ENCODE results near the gene FAM25G. TPM values are rescaled to one million over a fixed set of nuclear protein-coding genes. Genes with fewer than 3 reads are reported as not detected.
"Not testable (repeated sequence)": the region's sequence is repeated elsewhere in the genome, so short reads cannot be mapped to it uniquely, and the experiment has no call there.

Gene FAM25G
- total and polyA plus RNA-seq, 3 experiments from 2014 or later, result not detected

DNA sequence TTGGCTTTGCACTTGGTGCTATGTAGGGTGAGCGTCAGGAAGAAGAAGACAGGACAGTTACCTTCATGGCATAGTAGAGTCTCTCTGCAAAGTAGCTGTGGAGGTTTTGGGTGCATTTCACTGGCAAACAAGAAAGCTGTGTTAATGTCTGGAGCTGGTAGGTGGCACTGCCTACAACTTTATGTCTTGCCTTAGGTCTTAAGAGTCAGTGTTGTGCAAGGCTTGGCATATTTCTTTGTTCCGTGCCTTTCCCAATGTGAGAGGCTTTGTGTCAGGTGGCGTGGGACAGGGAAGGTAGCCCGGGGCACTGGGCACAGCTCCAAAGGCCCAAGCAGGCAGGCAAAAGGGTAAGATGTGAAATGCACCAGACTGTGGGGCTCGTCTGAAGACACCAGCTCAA lies 19.4 kb downstream of the FAM25G start:
- H3K27ac ChIP-seq (ENCODE audit: low read depth, low read length); H3K27me3 ChIP-seq (ENCODE audit: insufficient read depth, low read length, poor library complexity, severe bottlenecking); H3K9me3 ChIP-seq (ENCODE audit: low read length); CTCF ChIA-PET; DNase-seq; H3K36me3 Mint-ChIP-seq; H3K4me3 Mint-ChIP-seq; H3K9me3 Mint-ChIP-seq; POLR2A ChIA-PET; H3K4me3 ChIP-seq (ENCODE audit: low read length); H3K4me1 Mint-ChIP-seq; H3K27ac Mint-ChIP-seq; H3K4me1 ChIP-seq (ENCODE audit: insufficient read depth, low read length); H3K36me3 ChIP-seq (ENCODE audit: insufficient read depth, low read length); H3K27me3 Mint-ChIP-seq: not testable (repeated sequence)

- H3K4me3 ChIP-seq (ENCODE audit: low read length); H3K27me3 ChIP-seq (ENCODE audit: insufficient read depth, low read length, poor library complexity, severe bottlenecking); H3K36me3 Mint-ChIP-seq; H3K27ac ChIP-seq (ENCODE audit: low read depth, low read length); CTCF ChIA-PET; DNase-seq; H3K9me3 ChIP-seq (ENCODE audit: low read length); H3K9me3 Mint-ChIP-seq; H3K4me1 Mint-ChIP-seq; H3K4me3 Mint-ChIP-seq; POLR2A ChIA-PET; H3K4me1 ChIP-seq (ENCODE audit: insufficient read depth, low read length); H3K27me3 Mint-ChIP-seq; H3K27ac Mint-ChIP-seq; H3K36me3 ChIP-seq (ENCODE audit: insufficient read depth, low read length): not testable (repeated sequence)
Measured at GRCh38 chr10:47468731-47469528, 22.6 kb downstream of the FAM25G start.

DNA sequence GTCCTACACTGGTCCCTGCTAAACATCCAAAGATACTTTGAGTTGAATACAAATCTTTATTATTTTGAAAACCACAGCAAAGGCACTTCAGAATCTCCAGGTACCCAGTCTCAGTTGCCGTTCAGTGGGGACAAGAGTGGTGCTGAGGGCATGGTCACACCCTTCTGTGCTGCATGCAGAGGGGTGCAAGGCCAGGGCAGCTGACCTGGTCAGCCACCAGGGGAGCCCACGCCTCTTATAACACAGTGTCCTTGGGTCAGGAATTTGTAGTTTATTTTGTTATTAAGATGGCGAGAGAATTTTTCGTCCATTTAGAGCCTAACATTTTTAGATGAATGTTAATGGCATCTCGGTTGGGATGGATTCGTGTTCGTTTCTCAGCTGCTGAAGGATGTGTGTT lies 23.5 kb downstream of the FAM25G start:
- H3K27me3 ChIP-seq (ENCODE audit: insufficient read depth, low read length, poor library complexity, severe bottlenecking); H3K27ac ChIP-seq (ENCODE audit: low read depth, low read length); H3K27ac Mint-ChIP-seq; H3K9me3 Mint-ChIP-seq; H3K9me3 ChIP-seq (ENCODE audit: low read length); H3K4me1 Mint-ChIP-seq; H3K36me3 Mint-ChIP-seq; H3K27me3 Mint-ChIP-seq; DNase-seq; H3K36me3 ChIP-seq (ENCODE audit: insufficient read depth, low read length); POLR2A ChIA-PET; H3K4me3 ChIP-seq (ENCODE audit: low read length); H3K4me3 Mint-ChIP-seq; H3K4me1 ChIP-seq (ENCODE audit: insufficient read depth, low read length); CTCF ChIA-PET: not testable (repeated sequence)

DNA sequence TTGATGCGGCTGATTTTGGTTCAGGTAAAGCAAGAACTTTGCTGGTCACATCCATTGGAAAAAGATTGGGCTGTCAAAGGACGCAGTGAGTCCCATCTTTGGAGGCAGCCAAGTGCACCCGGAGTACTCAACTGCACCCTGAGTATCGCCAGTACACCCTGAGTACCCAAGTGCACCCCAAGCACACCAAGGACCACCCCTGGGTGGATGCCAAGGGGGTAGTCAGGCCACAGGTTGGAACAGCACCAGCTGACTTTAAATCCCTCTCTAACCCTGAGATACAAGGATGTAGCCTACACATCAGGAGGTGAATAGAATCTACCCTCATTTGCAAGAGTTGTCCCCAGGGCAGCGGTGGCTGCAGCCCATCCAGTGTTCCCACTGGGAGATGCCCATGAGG lies 24.0 kb downstream of the FAM25G start:
- H3K9me3 Mint-ChIP-seq; H3K27ac ChIP-seq (ENCODE audit: low read depth, low read length); H3K27ac Mint-ChIP-seq; H3K4me3 Mint-ChIP-seq; H3K36me3 Mint-ChIP-seq; H3K4me3 ChIP-seq (ENCODE audit: low read length); CTCF ChIA-PET; H3K4me1 Mint-ChIP-seq; POLR2A ChIA-PET; H3K4me1 ChIP-seq (ENCODE audit: insufficient read depth, low read length); H3K9me3 ChIP-seq (ENCODE audit: low read length); H3K27me3 Mint-ChIP-seq; DNase-seq; H3K36me3 ChIP-seq (ENCODE audit: insufficient read depth, low read length); H3K27me3 ChIP-seq (ENCODE audit: insufficient read depth, low read length, poor library complexity, severe bottlenecking): not testable (repeated sequence)

GRCh38 chr10:47465216-47465917 lies 26.1 kb downstream of the FAM25G start:
- H3K4me3 ChIP-seq (ENCODE audit: low read length); H3K4me3 Mint-ChIP-seq; CTCF ChIA-PET: not testable (repeated sequence)

GRCh38 chr10:47462577-47463358 lies 28.7 kb downstream of the FAM25G start:
- H3K27ac ChIP-seq (ENCODE audit: low read depth, low read length); H3K27ac Mint-ChIP-seq; H3K4me1 ChIP-seq (ENCODE audit: insufficient read depth, low read length); CTCF ChIA-PET; DNase-seq; H3K36me3 ChIP-seq (ENCODE audit: insufficient read depth, low read length); H3K36me3 Mint-ChIP-seq; H3K27me3 ChIP-seq (ENCODE audit: insufficient read depth, low read length, poor library complexity, severe bottlenecking); H3K4me1 Mint-ChIP-seq; H3K9me3 ChIP-seq (ENCODE audit: low read length); H3K27me3 Mint-ChIP-seq; POLR2A ChIA-PET; H3K4me3 Mint-ChIP-seq; H3K4me3 ChIP-seq (ENCODE audit: low read length); H3K9me3 Mint-ChIP-seq: not testable (repeated sequence)

More at GRCh38 chr10:47465216-47465917, 26.1 kb downstream of the FAM25G start:
- H3K27me3 Mint-ChIP-seq; H3K27ac Mint-ChIP-seq; H3K4me1 Mint-ChIP-seq; H3K9me3 Mint-ChIP-seq; H3K36me3 Mint-ChIP-seq; H3K9me3 ChIP-seq (ENCODE audit: low read length); H3K4me1 ChIP-seq (ENCODE audit: insufficient read depth, low read length); H3K36me3 ChIP-seq (ENCODE audit: insufficient read depth, low read length); H3K27ac ChIP-seq (ENCODE audit: low read depth, low read length); H3K27me3 ChIP-seq (ENCODE audit: insufficient read depth, low read length, poor library complexity, severe bottlenecking); POLR2A ChIA-PET; DNase-seq: not testable (repeated sequence)

GRCh38 chr10:47461261-47461687 lies 30.2 kb downstream of the FAM25G start:
- H3K27ac ChIP-seq (ENCODE audit: low read depth, low read length); H3K4me1 ChIP-seq (ENCODE audit: insufficient read depth, low read length); CTCF ChIA-PET; DNase-seq; H3K4me3 ChIP-seq (ENCODE audit: low read length); POLR2A ChIA-PET; H3K9me3 ChIP-seq (ENCODE audit: low read length); H3K27me3 ChIP-seq (ENCODE audit: insufficient read depth, low read length, poor library complexity, severe bottlenecking); H3K4me3 Mint-ChIP-seq; H3K36me3 ChIP-seq (ENCODE audit: insufficient read depth, low read length); H3K9me3 Mint-ChIP-seq; H3K4me1 Mint-ChIP-seq; H3K36me3 Mint-ChIP-seq; H3K27ac Mint-ChIP-seq: not testable (repeated sequence)
- peaks cover 7 to 11% of the 10 kb centered on the region in 2 donors for H3K27me3 Mint-ChIP-seq

DNA sequence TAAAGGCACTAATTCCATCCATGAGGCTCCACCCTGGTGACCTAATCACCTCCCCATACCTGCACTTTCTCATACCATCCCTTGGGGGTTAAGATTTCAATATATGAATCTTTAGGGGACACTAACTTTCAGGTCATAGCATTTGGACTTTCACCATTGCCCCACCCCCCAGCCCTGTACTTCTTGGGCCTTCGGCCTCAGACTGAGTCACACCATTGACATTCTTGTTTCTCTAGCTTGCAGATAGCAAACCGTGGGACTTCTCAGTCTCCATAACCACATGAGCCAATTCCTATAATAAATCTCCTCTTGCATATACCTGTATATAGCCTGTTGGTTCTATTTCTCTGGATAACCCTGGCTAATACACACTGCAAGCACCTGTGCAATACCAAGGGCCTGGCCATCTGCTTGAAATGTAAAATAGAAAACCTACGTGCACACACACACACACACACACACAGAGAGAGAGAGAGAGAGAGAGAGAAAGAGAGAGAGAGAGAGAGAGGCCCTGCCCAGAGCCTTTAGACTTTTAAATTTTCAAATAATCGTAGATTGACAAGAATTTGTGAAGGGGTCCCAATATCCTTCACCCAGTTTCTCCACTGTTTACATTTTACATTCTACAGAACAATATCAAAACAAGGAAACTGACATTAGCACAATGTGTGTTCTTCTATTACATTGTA lies 32.9 kb downstream of the FAM25G start:
- no peaks in the 10 kb centered on the region for H3K9me3 ChIP-seq (ENCODE audit: low read length)
- Mint-ChIP-seq H3K27me3 (peaks cover 7 to 17% of the 10 kb centered on the region in 2 donors), H3K36me3 (no peaks in the 10 kb centered on the region), H3K4me3 (no peak overlapping the region), H3K9me3 (no peaks in the 10 kb centered on the region), H3K27ac (no peak overlapping the region), H3K4me1 (peaks cover 0 to 3% (median 0%) of the 10 kb centered on the region in 3 donors)
- CTCF ChIA-PET, result no interaction called here
- no peaks in the 10 kb centered on the region for H3K36me3 ChIP-seq (ENCODE audit: insufficient read depth, low read length)
- H3K27ac ChIP-seq (ENCODE audit: low read depth, low read length), result no peak overlapping the region
- no peak for DNase-seq
- H3K27me3 ChIP-seq (ENCODE audit: insufficient read depth, low read length, poor library complexity, severe bottlenecking), result no peaks in the 10 kb centered on the region
- POLR2A ChIA-PET, result no interaction called here
- no peak overlapping the region for H3K4me3 ChIP-seq (ENCODE audit: low read length)
- H3K4me1 ChIP-seq (ENCODE audit: insufficient read depth, low read length), result no peaks in the 10 kb centered on the region
